Fibroblast of the conjunctiva (primary cell): Measurements from ENCODE around the gene SYT1.

Experiments used
- DNase-seq: peaks from one replicate; pipeline ENCODE4 v3.0.0-alpha.2; 2010; ENCODE audit warnings: low read depth

The SYT1 gene

DNA sequence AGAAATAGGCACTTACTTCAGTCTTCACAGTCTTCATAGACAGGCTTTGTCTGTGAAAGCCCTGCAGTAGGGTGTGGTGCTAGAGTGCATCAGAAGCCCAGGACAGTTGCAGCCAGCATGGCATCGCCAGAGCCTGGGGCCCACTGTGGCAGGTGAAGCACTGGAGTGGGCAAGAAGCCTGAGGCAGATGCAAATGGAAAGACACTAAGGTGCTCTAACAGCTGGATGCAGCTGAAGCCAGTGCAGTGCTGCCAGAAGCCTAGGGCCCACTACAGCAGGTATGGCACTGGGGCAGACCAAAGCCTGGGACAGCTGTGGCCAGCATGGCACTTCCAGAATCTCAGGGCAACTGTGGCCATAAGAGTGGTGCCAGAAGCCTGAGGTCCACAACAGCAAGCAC, 358.6 kb downstream of the SYT1 start:
- DNase-seq = no peak

DNA sequence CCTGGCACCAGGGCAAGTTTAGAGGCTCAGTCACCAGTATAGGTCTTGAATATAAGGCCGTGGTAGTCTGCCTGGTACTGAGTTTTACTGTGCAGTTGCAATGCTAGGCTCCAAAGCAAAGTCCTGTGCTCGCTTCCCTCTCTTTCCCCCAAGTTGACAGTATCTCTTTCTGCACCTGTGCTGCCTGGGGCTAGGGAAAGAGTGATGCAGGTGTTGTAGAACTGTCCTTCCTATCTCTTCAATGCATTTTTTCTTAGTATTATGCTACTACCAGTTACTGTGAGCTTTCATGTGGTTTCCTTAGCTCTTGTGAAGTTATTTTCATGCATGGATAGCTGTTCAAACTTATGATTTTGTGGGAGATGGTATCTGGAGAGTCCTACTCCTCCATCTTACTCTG, 359.2 kb downstream of the SYT1 start:
- no peak for DNase-seq

DNA sequence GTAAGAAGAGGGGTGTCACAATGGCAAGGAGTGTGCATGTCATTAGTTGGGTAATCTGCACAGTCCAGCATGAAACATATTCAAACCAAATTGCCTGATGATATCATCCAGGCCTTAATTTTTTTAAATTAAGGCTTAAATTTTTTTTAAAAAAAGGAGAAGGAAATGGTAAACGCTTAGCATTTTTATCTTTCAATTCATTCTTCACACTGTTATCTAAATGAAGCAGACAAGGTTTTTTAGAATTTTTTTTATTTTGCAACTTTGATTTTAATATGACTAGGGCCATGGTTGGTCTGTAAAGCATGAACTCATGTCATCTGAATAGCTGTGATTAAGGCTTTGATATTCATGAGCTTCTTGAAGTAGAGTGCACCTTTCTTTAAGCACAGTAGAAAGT, 362.5 kb downstream of the SYT1 start:
- DNase-seq = no peak

DNA sequence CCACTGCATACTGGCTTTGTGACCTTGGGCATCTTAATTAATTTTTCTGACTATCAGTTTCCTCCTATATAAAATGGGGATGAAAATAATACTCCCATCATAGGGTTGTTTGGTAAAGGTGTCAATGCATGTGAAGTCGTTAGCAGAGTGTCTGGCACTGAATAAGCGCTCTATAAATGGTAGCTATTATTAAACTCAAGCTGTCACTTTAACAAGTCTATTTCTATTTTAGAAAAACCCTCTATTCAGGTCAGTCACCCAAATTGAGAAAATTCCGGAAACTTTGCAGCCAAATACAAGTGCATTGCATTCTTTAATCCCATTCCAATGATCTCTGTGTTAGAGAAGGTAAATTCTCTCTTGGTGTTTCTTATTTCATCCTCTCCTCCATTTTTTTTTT, 363.1 kb downstream of the SYT1 start:
- no peak for DNase-seq

DNA sequence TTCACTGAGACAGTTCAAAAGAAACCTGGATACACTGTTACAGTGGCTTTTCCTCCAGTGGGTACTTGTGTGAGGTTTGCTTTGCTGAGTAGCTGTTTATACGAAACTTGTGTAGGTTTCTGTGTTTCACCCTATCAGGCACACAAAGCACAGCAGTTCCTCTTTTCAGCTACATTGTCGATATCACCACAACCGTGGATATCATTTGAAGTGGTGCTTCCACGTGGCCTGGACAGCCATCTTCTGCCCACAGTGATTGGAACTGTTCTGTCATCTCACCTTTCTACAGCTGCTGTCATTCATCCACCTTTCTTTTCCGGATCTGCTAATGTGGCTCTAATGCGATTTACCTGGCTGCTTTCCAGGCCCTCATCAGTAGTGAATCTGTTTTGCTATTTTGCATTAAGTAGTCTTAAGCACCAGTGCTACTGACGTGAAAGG, 368.8 kb downstream of the SYT1 start:
- no peak for DNase-seq

DNA sequence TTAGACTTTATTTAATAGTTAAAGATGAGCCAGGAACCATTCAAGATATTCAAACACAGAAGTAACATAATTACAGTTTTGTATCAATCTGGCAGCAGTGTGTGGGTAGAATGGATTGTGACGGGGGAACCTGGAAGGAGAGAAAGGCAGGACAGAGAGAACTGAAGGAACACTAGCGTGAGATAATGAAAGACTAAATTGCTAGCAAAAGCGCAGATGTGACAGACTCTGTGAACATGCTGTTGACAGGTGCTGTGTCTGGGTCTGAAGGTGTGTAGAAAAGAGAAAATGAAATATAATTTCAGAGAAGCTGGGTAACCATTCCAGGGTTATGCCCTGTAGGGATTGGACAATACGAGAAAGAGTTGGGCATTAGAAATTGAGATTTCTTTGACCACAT, 372.3 kb downstream of the SYT1 start:
- DNase-seq = no peak

DNA sequence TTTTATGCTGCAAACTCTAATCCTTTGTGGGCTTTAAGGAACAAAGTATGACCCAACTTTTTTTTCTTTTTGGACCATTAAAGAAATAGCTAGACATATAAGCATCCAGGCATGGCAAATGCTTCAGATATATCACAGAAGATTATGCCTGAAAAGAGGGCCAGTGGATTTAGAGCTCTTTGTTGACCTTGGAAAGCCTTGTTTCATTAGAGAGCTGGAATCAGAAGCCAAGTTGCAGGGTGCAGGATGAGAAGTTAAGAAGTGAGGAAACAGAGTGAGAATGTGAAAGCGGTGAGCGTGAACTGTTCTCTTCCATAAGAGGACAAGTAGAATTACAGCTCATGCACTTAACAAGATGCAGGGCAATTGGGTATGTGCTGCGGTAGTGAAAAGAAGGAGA, 373.7 kb downstream of the SYT1 start:
- DNase-seq = no peak

DNA sequence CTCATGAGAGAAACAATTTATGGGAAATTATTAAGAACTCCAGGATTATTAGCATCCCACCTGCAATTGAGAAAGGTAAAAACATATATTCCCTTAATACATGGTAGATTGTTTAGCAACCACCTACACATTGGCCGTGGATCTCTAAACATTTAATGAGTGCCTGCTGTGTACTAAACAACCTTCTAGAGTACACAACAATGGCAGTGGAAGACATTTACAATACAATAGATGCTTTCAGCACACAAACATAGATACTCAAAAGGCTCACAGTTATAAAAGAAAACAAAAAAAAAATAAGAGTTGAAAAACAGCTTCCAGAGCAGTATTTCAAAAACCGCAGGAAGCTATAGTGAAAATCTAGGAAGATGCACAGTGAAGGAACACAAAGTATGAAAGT, 382.9 kb downstream of the SYT1 start:
- no peak for DNase-seq

DNA sequence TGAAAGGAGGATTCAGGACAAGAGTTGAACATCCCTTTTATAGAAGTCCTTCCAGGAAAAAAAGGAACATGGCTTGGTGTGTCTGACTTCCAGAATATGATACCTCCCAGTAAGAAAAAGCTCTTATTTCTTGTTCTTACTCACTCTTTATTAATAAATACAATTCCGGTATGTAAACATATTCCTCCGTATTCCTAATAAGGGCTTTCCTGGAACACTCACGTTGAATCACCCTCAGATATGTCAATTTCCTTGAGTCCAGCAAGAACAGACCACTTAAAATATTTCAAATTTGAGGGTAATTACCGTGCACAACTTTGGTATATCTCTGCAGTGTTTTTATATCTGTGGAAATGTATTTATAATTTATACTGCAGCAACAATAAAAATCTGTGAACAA, 385.6 kb downstream of the SYT1 start:
- no peak for DNase-seq

DNA sequence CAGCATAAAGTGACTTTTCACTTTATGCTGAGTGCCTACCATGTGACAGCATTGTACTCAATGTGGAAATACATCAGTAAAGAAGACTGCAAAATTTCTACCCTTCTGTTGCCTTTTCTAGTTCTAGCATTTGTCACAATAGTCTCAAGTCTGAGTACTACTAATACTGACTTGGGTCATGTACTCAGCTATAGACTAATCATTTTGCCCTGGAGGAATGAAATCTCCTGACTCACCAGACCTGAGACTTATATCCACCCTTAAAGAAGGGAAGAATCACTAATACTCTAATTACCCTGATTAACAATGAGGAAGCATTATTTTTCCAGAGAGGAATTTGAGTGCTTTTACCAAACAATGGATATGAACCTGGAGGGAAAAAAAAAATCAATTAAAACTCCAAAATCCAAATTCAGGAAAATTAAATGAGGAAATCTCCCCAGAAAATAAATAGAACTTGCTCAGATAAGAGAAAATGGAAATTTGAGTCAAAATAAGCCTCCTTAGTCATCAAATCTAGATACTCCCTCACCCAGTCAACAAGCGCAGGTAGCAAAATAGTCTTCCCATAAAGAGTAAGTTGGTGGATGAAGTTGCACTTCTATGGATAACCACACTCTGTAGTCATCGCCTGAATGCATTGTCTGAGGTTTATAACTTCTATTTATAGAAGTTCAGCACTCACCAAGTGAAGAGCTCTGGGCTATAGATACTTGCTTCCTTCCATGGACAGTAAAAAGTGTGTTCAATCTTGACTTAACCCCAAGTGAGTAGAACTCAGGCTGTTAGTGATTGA, 386.6 kb downstream of the SYT1 start:
- no peak for DNase-seq

DNA sequence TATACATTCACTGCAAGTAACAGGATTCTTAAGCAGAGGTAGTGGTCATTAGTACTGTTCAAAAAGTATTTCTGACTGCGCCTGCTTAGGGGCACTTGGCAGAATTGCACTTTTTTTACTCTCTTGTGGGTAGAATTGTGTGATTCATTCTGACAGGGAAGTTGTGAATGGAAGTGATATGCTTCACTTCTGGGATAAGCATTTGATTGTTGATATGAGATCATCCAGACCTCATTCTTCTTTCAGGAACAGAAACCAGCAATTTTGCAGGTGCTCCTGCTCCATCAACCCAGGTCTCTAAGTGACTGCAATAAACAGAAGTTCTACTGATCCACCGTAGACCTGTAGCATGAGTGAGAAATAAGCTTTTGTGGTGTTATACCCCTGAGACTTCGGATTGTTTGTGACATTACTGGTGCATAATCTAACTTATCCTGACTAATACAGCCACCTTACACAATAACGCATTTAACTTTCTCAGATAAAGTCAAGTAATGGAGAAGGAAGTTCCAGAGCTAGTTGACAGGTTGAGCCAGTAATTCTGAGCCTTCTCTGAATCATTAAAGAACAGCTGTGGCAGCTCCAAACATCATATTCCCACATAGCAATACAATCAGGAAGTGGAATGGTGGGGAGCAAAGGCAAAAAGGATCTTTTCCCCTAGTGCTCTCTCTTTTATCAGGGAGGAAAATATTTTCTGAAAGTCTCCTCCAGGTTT, 387.9 kb downstream of the SYT1 start:
- DNase-seq = no peak

DNA sequence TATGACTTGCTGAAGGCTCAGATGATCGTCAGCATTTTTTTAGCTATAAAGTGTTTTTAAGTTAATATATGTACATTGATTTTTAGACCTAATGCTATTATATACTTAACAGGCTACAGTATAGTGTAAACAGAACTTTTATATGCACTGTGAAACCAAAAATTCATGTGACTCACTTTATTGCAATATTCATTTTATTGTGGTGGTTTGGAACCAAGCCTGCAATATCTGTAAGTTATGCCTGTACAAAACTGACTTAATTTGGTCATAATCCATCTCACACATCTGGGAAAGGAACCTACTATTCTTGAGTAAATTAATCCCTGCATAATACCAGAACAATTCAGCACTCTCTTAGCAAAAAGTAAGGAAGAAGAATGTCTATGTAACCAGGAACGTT, 390.7 kb downstream of the SYT1 start:
- no peak for DNase-seq

DNA sequence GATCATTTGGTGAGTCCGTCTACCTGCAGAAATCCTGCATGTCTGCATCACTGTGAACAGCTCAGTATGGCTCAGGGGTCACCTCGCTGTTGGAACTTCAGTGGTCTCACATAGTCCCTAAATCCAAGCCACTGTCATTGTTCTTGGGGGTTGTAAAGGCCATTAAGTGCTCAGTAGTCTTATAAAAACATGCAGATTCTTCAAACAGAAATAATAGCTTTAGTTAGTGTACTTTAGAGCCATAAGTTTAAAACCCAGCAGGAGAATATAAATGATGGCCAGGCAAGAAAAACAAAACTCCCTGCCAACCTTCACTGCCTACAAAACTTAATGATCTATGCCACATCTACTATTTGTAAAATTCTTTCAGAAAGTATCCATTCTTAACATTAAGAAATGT, 396.3 kb downstream of the SYT1 start:
- DNase-seq = no peak

DNA sequence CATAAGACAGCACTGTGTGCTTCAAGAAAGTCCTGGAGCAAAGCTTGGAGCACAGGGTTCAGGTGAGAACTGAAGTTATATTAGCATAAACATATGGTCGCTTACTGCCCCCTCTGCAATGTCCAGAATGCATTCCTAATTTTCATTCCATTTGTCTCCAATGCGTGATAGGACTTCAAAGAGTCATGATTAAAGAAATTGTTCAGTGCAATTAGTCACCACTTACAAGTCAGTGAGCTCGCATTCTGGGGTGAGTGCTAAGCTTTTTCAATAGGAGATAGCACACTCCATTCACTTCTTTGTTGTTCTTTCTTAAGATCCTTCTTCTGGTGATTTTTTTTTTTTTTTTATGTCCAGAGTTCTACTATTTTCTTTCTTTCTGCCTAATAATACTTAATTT, 398.4 kb downstream of the SYT1 start:
- DNase-seq = no peak

DNA sequence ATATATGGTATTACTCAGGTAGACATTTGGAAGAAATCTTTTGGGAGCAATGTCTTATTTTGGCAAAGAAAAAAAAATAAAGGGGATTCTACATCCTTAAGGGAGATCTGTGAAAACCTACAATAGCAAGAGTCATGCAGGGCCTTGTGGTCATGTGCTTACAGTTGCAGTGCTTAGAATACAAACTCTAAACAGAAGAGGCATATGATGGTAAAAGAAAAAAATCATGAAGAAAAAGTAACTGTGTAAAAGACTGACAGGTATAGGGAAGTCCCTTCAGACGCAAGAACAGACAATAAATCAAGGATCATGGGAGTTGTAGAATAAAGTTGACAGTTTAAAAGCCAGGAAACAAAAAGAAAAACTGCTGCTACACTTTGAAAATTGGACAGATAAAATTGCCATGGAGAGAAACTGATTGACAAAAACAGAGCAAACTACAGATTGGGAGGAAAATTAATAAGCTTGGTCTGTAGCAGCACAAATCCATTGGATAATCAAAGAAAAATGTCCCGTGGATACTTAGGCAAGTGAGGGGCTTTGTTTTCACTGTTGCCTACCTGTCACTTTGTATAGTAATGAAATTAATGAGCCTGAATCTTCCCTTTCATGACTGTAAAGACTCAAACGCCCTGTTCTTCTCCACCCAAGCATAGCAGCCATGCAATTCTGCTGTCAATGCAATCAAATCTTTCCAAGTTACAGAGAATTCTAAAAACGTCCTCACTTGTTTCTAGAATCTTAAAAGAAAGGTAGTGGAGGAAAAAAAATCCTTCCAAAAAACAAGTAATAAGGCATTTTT, 402.0 kb downstream of the SYT1 start:
- DNase-seq = no peak

DNA sequence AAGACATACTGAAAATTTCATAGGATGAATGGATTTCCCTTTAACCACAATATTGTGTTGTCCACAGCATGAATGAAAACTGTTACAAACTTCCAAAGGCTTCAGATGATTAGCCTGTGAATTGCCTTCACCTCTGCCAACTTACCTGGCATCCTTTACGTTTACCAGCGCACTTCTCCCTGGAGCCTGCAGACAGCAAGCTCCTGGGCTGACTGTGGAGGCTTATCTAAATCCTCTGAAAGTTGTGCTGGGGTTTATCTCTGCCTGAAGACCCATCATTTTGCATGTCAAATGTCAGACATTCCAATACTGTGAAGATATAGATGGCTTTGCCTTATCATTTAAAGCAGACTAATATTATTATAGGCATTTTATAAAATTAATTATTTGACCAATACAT, 403.0 kb downstream of the SYT1 start:
- DNase-seq = no peak

DNA sequence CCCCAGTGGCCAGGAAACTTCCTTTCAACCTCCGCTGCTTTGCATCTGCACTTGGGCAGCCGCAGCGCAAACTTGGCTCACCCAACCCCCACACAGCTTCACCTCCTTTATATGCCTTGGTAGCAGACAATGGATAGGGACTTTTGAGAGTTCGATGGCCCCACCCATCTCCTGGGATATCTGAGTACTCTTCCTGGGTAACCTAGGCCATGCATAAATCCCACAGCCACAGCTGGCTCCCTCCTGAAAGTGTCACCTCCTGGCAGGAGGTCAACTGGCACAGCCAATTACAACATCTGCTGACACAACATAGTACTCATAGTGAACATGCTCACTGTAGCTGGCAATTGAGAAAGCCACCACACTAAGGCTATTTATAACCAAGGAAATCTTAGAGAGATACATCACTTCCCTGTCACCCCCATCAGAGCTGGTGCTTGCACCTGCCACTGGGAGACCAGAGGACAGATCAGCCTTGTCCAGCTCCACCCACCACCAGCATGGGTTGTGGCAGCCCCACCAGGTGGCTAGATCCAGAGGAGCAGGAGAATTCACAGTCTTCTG, 410.0 kb downstream of the SYT1 start:
- DNase-seq = no peak

DNA sequence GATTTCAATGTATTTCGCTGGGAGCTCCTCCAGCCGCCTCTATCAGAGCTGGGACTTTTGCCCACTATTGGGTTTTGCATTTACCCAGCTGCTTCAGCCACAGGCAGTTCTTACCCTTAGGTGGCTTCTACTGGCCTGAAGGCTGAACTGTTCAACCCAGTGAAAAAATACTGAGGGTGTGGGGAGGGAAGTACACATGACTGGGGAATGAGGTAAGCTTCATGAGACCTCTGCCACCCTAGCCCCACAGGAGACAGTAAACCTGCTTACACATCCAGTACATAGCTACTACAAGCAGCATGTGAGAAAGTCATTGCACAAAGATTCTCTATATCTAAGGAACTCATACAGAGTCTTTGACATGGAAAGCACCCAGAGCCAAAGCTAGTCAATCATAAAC, 411.1 kb downstream of the SYT1 start:
- DNase-seq = no peak

DNA sequence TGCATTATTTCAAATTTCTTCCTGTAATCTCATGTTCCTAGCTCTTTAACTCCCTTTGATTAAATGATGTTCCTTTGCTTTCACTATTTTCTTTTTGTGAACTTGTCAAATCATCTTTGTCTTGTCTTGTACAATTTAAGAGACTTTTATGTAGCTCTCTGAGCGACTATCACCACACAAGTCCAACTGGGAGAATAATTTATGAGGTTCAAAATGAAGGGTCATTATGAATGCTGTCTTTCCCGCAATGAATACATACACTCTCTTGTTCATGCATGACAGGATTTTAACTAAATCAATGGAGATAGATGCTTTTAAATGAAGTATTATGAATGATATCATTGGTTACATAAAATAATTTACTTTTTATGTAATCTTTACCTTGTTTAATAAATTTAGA, 418.8 kb downstream of the SYT1 start:
- DNase-seq = no peak

DNA sequence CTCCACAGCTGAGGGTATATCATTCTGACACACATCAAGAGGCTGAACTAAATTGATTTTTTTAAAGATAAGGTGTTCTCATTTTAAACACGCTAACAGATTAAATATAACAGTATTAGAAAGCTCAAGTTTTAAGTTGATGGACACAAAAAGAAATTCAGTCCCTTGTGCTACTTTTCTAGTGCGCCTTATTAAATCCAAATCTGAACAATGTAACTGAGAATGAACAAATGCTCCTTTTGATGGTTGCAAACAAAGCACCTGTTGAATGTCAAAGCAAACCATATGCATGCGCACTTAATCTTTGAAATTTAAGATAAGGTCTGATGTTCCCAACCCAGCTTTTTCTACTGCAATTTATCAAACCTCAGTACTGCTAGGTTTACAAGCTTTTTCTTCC, 424.3 kb downstream of the SYT1 start:
- no peak for DNase-seq

DNA sequence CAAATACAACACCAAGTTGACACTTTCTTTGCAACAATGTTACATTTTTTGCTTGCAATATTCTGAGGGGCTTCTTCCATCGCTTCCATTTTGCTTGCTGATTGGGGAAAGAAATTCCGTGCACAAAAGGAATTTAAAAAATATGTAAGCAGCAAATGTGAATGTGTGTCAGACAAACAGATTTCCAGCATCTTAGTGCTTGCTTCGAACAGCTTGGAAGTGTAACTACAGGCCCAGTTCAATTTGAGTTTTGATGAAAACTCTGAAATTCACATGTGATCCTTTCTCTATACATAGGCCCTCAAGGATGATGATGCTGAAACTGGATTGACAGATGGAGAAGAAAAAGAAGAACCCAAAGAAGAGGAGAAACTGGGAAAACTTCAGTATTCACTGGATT, 427.1 kb downstream of the SYT1 start:
- DNase-seq = no peak

DNA sequence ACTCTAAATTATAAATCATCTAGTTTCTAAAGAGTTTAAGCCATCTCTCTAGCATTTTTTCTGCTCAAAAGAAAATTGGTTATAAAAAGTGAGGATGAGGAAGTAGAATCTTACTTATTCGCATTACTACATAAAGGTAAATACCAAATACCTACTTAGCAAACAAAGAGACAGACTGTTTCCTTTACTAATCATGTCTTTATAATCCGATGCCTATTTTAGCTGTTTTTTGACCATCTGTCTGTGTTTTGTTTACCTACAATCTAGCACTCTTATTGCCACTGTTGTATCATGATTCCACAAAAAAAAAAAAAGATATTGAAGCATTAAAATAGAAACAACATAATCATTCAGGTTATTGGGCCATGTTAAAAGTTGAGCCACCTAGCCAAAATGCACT, 430.0 kb downstream of the SYT1 start:
- no peak for DNase-seq

DNA sequence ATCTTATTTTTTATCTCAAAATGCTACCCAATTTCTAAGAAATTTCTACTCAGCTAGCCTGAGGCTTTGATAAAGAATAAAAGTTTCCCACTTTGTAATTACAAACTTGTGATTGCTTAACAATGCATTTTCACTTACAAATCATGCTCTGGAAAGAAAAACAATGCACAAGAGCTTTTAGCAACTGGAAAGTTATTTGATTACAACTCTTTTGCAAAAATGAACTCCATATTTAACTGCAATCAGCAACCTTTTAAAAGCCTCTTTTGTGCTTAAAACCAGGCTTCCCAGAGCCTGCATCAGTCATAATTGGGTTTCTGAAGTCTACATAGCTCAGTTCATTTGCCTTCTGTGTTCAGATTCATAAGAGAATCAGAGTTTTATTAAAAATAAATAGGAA, 431.0 kb downstream of the SYT1 start:
- DNase-seq = no peak
